NCI-H1105 treated with DMSO at 0.1 percent for 48 hours (cell line): ENCODE results near the gene TMEM175.
"Not testable (repeated sequence)": the region's sequence is repeated elsewhere in the genome, so short reads cannot be mapped to it uniquely, and the experiment has no call there.

ENCODE experiments used
- DNase-seq: peaks from one replicate; lab custom pipeline; 2025; lab: John Stamatoyannopoulos, UW

TMEM175 gene

DNA sequence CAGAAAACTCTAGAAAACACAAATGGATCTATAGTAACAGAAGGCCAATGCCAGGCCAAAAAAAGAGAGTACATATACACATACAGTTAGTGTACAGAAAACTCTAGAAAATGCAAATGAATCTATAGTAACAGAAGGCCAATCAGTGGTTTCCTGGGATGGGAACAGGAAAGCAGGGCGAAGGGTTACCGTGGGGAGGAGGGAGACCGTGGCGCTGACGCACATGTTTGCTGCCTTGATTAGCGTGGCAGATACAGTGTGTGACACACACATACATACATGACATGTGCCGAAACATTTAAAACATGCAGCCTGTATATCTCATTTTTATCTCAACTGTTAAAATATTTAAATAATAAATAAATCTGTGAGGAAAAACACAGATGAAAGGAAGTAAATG is 14.8 kb upstream of the TMEM175 start:
- DNase-seq: no peak

DNA sequence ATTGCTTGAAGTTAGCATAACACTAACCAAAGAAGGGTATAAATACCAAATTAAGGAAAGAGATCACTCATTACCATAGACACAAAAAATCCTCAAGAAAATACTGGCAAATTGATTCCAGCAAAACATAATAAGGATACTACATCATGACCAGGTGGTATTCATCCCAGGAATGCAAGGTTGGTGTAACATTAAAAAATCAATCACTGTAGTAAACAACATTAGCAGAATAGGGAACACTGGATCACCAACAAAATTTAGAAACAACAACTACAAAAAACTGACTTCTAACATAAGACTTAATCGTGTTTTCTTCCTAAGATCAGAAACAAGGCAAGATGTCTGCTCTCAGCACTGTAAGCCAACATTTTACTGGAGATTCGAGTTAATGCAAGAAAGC is 14.3 kb upstream of the TMEM175 start:
- no peak for DNase-seq

DNA sequence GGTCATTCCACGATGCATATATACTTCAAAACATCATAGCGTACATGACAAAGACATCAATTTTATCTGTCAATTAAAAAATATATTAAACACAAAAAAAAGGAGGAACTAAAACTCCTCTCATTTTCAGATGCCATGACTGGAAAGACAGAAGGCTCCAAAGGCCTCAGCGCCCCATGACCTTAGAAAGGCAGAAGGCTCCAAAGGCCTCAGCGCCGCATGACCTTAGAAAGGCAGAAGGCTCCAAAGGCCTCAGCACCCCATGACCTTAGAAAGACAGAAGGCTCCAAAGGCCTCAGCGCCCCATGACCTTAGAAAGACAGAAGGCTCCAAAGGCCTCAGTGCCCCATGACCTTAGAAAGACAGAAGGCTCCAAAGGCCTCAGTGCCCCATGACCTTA is 13.7 kb upstream of the TMEM175 start:
- DNase-seq: not testable (repeated sequence)

DNA sequence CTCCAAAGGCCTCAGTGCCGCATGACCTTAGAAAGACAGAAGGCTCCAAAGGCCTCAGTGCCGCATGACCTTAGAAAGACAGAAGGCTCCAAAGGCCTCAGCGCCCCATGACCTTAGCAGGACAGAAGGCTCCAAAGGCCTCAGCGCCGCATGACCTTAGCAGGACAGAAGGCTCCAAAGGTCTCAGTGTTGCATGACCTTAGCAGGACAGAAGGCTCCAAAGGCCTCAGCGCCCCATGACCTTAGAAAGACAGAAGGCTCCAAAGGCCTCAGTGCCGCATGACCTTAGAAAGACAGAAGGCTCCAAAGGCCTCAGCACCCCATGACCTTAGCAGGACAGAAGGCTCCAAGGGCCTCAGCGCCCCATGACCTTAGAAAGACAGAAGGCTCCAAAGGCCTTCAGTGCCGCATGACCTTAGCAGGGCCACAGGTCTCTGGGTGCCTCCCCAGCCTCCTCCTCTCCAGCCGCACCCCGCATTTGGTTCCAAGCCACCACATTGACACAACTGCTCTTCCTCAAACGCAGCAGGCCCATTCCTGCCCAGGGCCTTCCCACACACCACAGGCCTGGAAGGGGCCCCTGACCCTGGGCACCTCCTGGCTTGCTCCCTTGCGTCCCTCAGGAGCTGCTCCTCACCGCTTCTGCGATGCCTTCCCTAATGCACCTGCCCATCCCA is 13.1 kb upstream of the TMEM175 start:
- not testable (repeated sequence) for DNase-seq

DNA sequence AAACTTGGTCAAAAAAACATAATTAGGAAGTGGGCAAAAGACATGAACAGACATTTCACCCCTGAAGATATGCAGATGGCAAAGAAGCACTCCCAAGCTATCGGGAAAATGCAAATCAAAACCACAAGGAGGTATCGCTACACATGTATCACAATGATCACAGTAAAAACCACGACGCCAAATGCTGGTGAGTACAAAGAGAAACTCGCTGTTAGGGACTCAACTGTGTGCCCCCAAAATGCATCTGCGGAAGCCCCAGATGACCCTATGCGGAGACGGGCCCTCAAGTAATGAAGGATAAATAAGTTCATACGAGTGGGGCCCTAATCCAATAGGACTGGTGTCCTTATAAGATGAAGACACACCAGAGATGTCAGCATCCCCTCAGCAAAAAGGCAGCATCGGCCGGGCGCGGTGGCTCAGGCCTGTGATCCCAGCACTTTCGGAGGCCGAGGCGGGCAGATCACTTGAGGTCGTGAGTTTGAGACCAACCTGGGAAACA is 10.4 kb upstream of the TMEM175 start:
- no peak for DNase-seq

DNA sequence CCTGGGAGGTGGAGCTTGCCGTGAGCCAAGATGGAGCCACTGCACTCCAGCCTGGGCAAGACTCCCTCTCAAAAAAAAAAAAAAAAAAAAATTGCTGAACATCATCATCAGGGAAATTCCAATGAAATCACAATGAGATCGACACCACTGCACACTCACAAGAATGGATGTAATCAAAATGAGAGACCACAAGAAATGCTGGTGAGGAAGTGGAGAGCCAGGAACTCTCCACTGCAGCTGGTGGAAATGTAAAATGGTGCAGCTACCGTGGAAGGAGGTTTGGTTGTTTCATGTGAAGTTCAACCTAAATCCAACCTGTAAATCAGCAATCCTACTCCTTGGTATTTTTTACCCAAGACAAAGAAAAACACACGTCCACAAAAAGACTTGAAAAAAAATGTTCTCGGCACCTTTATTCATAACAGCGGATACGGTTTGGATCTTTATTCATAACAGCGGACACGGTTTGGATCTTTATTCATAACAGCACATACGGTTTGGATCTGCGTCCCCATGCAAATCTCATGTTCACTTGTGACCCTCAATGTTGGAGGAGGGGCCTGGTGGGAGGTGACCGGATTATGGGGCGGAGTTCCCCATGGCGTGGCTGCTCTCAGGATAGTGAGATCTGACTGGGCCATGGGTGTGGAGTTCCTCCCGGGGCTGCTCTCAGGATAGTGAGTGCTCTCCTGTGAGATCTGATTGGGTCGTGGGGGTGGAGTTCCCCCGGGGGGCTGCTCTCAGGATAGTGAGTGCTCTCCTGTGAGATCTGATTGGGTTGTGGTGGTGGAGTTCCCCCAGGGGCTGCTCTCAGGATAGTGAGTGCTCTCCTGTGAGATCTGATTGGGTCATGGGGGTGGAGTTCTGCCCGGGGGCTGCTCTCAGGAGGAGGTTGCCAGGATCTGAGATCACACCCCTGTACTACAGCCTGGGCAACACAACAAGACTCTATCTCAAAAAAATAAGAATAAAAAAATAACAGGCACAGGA is 7.9 kb upstream of the TMEM175 start:
- DNase-seq: no peak

DNA sequence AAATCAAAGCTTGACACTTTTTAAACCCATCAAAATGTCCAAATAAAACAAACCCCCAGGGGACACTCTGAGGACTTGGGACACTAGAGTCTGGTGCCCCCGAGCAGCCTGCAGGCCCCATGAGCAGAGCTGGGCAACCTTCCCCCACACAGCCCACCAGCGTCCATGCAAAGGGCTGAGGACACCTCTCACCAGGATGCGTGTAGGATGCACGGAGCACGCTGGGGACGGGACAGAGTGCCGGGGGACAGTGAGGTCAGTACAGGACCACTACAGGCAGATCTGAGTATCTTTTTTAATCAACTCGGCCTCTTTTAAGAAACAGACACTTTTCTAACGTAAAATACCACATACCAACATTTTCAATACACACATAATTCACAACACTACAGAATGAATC is 7.1 kb upstream of the TMEM175 start:
- DNase-seq: no peak

DNA sequence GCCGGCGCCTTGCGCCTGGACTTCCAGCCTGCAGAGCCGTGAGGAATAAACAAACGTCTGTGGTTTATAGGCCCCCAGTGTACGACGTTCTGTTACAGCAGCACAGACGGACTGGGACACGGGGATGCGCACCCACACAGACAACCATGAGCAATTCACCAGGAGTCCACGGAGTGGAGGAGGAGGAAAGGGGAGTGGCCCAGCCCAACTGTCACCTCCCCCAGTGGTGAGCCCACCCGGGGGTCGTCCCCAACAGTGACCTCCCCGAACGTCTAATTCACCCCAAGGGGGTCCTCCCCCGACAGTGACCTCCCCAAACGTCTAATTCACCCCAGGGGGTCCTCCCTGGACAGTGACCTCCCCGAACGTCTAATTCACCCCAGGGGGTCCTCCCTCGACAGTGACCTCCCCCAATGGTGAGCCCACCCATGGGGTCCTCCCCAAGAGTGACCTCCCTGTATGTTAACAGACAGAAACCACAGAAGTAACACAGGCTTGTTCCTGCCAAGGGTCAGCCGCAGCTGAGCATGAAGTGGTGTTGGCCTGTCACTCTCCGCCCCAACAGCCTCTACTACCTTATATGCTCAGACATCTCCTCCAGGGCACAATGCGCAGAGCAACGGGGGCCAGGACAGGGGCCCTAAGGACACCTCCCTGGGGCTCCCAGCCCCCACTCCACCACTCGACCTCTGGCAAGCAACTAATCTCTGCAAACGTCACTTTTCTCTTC is 6.3 kb upstream of the TMEM175 start:
- no peak for DNase-seq

DNA sequence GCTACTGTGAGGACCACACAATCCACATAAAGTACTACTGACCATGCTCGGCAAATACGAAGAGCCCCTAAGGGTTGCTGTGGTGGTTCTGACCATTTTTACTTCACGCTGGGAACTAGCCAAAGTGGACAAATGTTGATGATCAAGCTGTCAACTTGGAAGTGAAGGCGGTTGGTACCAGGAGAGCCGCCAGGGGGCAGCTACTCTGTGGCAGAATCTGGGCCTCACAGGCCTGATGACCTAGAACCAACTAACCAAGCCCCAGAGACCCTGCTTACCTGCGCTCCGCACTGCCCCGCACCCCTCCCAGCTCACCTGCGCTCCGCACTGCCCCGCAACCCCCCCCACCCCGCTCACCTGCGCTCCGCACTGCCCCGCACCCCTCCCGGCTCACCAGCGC is 5.7 kb upstream of the TMEM175 start:
- DNase-seq: no peak

DNA sequence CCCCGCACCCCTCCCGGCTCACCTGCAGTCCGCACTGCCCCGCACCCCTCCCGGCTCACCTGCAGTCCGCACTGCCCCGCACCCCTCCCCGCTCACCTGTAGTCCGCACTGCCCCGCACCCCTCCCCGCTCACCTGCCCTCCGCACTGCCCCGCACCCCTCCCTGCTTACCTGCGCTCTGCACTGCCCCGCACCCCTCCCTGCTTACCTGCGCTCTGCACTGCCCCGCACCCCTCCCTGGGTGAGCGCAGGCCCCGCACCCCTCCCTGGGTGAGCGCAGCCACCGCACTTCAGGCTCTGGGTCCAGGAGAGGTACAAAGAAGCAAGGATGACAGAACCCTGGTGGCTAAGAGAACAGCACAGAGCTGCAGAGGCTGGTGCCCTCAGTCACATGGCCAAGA is 4.7 kb upstream of the TMEM175 start:
- DNase-seq: not testable (repeated sequence)

DNA sequence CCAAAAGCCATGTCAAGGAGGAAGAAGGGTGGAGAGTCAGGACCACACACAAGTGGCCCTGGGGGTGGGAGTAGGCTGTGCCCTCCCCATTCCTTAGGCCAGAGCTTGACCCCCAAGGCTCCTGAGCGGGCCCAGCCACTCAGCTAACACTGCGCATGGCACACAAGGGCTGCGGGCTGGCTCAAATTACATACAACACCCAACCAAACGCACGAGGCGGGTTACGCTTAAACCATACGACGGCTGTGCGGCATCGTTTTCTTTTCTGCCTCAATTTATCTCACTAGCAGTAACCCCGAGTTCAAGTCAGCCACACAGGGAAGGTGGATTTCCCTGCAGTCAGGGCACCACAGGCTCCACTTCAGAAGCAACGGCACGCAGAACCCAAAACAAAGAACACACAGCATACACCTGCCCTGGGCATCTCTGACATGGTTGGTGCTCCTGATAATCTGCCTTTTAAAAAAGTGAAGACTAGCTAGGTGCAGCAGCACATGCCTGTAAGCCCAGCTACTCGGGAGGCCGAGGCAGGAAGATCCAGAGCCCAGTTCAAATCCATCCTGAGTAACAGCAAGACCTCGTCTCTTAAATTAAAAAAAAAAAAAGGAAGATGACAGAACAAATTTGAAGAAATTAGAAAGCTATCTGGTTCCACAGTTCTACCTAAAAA is 3.0 kb upstream of the TMEM175 start:
- DNase-seq: no peak

DNA sequence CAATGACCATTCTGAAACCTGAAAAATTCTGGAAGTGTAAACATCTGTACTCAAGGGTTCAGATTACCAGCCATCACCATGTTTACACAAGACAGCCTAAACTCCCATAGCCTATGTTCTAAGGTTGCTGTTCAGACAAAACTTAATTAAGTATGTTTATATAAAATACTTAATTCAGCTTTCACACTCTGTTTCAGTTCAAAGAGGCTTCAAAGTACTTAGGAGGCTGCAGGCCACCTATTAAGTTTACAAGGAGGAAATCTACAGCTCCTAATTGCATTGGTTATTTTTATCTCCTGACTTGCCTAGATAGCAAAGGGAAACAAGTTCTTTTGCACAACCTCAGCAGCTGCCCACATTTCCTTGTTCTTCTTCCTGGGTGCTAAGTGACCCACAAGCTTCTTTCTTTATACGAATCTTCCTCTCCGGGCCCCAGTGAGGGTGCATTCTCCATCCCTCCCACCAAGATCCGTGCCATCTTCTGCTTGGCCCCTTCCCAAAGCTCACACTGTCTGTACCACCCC is 2.2 kb upstream of the TMEM175 start:
- DNase-seq: no peak

DNA sequence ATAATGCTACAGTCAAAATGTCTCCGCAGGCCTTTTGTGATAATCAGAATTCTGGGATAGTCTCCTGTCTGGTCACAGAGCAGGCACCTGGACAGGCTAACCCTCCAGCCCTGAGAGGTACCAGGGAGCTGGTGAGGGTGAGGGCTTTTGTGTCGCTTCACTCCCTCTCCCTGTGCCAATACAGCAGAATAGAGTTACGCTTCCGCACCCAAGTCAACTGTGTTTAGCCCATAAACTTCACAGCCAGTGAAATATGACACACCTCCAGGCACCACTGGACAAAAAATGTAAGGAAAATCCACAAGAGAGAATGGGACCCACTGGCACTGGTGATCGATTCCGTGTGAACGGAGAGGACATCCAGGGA is 1.4 kb upstream of the TMEM175 start:
- no peak for DNase-seq

DNA sequence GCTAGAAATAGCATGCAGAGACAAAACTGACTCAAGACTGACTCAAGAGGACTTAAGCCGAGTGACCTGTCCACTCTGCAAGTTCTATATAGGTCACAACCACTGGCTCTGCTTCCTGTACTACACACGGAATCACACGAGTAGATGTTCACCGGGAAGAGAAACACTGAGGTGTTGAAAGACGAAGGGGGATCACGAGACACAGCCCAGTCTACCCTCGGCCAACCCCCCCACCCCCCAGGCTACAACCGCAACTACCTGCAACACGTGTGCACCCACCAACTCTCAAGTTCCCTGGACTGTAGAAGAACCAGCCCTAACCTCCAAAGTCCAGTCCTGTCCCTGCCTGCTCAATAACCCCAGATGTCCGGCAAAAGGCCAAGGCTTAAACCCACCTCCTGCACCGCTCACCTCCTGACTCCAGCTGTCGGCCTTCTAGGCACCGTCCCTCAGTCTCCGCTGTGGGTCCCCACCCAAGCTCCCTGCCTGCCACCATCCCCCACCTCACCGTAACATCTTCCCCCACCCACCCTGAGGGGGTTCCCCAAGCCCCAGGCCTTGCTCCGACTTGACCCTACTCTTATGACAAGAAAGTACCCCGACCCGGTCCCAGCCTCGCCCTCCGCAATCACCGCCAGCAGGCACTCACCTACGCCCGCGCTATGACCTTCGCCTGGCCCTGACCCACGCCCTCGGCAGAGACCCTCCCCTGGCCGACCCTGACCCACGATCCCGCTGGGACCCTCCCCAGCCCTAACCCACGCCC is 883 bp upstream of the TMEM175 start:
- no peak for DNase-seq

DNA sequence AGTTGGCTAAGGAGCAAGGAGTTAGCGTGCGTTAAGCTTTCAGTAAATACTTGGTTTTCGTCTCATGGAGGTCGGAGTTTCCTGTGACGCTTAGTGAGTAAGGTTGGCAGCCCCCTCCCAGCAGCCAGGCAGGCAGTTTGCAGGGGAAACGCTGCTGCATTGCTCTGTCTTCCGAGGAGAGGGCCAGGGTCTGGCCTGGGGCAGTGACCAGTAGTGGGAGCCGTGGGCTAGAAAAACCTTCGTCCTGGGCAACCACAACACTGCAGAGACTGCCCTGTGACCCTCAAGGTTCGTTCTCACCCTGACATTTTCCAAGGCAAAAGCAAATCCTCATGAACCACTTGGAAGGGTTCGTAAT is 432 bp downstream of the TMEM175 start:
- no peak for DNase-seq

DNA sequence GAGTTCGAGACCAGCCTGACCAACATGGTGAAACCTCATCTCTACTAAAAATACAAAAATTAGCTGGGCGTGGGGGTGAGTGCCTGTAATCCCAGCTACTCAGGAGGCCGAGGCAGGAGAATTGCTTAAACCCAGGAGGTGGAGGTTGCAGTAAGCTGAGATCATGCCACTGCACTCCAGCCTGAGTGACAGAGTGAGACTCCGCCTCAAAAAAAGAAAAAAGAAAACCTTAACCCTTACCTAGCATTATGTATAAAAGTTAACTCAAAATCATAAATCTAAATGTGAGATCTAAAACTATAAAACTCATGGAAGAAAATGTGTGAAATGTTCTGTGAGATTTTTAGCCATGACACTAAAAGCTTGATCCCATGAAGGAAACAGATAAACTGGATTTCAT is 7.2 kb downstream of the TMEM175 start:
- DNase-seq: not testable (repeated sequence)

DNA sequence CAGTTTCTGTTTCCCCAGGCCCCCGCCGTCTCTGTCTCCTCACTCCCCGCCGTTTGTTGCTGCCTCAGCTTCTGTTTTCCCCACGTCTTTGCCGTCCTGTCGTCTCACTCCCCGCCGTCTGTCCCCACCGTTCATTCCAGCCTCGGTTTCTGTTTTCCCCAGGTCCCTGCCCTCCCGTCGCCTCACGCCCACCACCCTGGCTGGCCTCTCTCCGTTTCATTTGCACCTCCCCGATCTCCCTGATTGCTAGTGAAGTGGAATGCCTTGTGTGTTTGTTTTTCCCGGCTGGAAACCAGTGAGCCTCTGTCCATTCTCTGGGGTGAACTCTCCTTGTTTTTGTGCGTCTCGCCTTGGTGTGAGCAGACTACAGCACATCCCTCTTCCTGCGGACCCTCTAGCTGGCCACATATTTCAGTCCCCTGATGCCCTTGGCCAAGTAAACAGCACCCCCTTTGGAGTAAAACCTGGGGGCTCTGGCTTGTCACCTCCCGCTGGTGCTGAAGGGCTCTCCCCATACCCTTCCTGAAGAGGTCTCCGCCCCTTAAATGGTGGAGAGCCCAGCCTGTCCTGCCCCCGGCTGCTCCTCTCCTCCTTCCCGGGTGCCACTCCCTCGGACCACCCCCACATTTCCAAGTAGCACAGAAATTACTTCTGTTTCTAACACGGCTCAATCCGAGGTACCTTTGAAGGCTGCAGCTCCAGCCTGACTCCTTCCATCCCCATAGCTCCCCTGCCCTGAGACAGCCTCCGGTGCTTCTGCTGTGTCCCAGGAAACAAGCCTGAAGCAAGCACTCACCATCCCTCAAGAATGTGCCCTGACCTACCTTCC is 13.2 kb downstream of the TMEM175 start:
- DNase-seq: no peak

DNA sequence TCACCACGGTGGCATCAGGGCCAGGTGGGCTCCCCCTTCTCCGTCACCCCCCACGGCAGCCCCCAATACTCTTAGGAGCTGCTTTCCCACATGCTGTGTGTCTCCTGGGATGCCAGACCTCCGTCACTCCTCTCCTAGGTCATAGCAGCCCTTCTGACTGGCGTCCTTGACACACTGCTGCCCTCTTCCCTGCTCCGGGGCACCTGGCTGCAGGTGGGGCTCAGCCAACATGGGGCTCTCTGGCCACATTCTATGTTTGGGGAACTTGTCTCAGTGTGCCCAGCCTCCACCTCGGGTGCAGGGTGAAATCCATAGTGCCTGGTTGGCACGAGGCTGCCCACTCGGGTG is 13.8 kb downstream of the TMEM175 start:
- DNase-seq: no peak

DNA sequence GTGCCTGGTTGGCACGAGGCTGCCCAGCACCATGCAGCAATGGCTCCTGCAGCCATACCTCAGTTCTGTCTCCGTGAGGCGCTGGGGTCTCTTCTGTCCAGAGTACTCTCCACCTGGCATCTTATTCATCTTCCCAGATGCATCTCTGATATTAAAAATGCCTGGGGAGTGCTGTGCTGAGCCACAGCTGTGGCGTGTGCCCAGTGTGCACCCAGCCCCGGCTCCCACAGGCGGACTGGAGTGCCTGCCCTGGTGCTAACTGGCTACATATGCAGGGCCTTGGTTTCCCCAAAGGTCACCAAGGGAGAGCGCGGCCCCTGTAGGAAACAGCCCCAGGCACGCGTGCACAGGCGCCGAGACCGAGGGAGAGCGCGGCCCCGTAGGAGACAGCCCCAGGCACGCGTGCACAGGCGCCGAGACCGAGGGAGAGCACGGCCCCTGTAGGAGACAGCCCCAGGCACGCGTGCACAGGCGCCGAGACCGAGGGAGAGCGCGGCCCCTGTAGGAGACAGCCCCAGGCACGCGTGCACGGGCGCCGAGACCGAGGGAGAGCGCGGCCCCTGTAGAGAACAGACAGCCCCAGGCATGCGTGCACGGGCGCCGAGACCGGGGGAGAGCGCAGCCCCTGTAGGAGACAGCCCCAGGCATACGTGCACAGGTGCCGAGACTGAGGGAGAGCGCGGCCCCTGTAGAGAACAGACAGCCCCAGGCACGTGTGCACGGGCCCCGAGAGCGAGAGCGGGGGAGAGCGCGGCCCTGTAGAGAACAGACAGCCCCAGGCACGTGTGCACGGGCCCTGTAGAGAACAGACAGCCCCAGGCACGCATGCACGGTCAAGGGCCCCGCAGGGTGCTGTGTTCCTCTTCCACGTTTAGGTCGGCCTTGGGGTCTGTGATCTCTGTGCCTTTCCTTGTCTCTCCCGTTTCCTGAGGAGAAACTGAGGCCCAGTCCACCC is 14.5 kb downstream of the TMEM175 start:
- DNase-seq: no peak
